ENCODE data around the gene LY6G6C. TPM values are rescaled to one million over a fixed set of nuclear protein-coding genes. Genes with fewer than 3 reads are reported as not detected.

LY6G6C gene, protein sequence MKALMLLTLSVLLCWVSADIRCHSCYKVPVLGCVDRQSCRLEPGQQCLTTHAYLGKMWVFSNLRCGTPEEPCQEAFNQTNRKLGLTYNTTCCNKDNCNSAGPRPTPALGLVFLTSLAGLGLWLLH
- 0.24 TPM in 1 of 2 replicates, not detected in the other for total RNA-seq (2021)
- long read RNA-seq = 0 reads

DNA sequence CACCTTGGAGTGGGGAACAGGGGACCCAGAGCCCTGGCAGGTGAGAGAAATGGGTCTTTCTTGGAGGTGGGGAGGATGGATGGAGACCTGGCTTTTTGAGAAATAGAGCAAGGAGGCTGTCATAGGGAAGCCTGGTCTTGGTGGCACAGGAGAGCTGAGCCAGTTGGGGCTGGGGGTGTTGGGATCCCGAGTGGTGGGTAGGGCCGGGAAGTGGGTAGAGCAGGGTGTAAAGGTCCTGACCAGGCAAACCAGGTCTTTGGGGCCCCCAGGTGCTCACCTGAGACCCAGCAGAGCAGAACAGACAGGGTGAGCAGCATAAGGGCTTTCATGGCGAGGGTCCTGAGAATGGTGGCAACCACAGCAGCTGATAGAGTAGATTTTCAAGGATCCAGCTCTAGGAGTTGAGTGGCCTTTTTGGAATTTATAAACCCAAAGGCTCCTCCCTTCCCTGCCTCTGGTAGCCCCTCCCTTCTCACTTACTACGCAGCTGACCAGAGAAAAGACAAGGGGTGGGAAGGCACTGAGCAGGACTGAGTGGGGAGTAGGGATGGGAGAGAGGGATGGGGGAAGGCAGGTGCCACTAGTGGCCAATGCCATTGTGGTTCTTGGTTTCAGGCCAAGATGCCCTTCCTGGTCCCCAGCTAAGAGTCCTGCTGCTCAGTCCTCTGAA is at the start of gene LY6G6C:
LY6G6C (minus strand) TSS at position 396 of the 670 bp plus-strand sequence; CDS start at position 329, 67 bp downstream.
- TF ChIP-seq, protein P1, sequence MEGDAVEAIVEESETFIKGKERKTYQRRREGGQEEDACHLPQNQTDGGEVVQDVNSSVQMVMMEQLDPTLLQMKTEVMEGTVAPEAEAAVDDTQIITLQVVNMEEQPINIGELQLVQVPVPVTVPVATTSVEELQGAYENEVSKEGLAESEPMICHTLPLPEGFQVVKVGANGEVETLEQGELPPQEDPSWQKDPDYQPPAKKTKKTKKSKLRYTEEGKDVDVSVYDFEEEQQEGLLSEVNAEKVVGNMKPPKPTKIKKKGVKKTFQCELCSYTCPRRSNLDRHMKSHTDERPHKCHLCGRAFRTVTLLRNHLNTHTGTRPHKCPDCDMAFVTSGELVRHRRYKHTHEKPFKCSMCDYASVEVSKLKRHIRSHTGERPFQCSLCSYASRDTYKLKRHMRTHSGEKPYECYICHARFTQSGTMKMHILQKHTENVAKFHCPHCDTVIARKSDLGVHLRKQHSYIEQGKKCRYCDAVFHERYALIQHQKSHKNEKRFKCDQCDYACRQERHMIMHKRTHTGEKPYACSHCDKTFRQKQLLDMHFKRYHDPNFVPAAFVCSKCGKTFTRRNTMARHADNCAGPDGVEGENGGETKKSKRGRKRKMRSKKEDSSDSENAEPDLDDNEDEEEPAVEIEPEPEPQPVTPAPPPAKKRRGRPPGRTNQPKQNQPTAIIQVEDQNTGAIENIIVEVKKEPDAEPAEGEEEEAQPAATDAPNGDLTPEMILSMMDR (conservative IDR thresholded peaks at IDR 0.05) = no peak
- no peak within 1 kb of the TSS for H3K14ac ChIP-seq (ENCODE audit: insufficient read depth, low read length)
- H2BK120ac ChIP-seq (ENCODE audit: low read depth, low read length, poor library complexity, severe bottlenecking) = no peak within 1 kb of the TSS
- no peaks in the 10 kb centered on the region for H3K23me2 ChIP-seq (ENCODE audit: insufficient read length, low read depth, low read length, poor library complexity, severe bottlenecking)
- no peaks in the 10 kb centered on the region for H3K9me3 ChIP-seq (ENCODE audit: control insufficient read depth, low read depth, low read length)
- no peaks in the 10 kb centered on the region for H3K27me3 ChIP-seq (ENCODE audit: insufficient read depth, low read length)
- H2AK5ac ChIP-seq (ENCODE audit: insufficient read length, low read length) = no peak within 1 kb of the TSS
- H4K20me1 ChIP-seq (ENCODE audit: control insufficient read depth, insufficient read depth, insufficient read length) = no peaks in the 10 kb centered on the region
- Mint-ChIP-seq H3K36me3 (ENCODE audit: insufficient read depth in 1 of 3, low read depth in 3 of 3) (peaks cover 0 to 11% (median 10%) of the 10 kb centered on the region in 3 experiments; a peak in 5 of 7 replicates), H3K4me1 (peaks cover 19 to 23% of the 10 kb centered on the region in 2 experiments), H3K4me3 (no peak within 1 kb of the TSS), H3K9me3 (no peaks in the 10 kb centered on the region), H3K27me3 (ENCODE audit: low read depth) (no peaks in the 10 kb centered on the region), H3K27ac (no peak within 1 kb of the TSS)
- H2BK5ac ChIP-seq (ENCODE audit: insufficient read length, low read length) = no peak within 1 kb of the TSS
- H2BK20ac ChIP-seq (ENCODE audit: low read depth, low read length, poor library complexity, severe bottlenecking) = no peak within 1 kb of the TSS
- no peak within 1 kb of the TSS for H2AFZ ChIP-seq (ENCODE audit: low read length)
- H3K4me1 ChIP-seq (ENCODE audit: insufficient read depth, low read length) = peaks cover 6% of the 10 kb centered on the region; the same call in 1 of the 2 replicates
- H3T11ph ChIP-seq (ENCODE audit: low read length) = no peak within 1 kb of the TSS
- H3K79me1 ChIP-seq (ENCODE audit: insufficient read depth, low read depth, low read length, poor library complexity, severe bottlenecking) = no peaks in the 10 kb centered on the region
- no peak within 1 kb of the TSS for H4K5ac ChIP-seq (ENCODE audit: insufficient read length, low read depth, low read length)
- no peak within 1 kb of the TSS for H3K4ac ChIP-seq (ENCODE audit: low read depth, low read length)
- no peak within 1 kb of the TSS for H3K27ac ChIP-seq (ENCODE audit: insufficient read length, low read depth, low read length)
- no peak within 1 kb of the TSS for H2BK15ac ChIP-seq (ENCODE audit: low read depth, low read length)
- no peak within 1 kb of the TSS for H3K4me2 ChIP-seq (ENCODE audit: insufficient read depth, insufficient read length, low read length)
- H3K18ac ChIP-seq (ENCODE audit: insufficient read length, low read depth, low read length) = no peak within 1 kb of the TSS
- no peak within 1 kb of the TSS for H3K56ac ChIP-seq (ENCODE audit: insufficient read length, low read depth, low read length)
- no peak within 1 kb of the TSS for H4K91ac ChIP-seq (ENCODE audit: insufficient read length, low read depth, low read length)
- no peak within 1 kb of the TSS for H2BK12ac ChIP-seq (ENCODE audit: insufficient read length, low read depth, low read length)
- no peak within 1 kb of the TSS for H4K8ac ChIP-seq (replicated peaks; ENCODE audit: insufficient read length, low read depth, low read length)
- H3K23ac ChIP-seq (ENCODE audit: insufficient read length, low read depth, low read length) = no peak within 1 kb of the TSS
- WGBS (ENCODE audit: extremely low coverage, insufficient read length, low lambda C conversion rate) = no CpG with 5 or more reads among the region's 4 CpGs
- DNase-seq = no peak
- no peak within 1 kb of the TSS for H3K9ac ChIP-seq (ENCODE audit: extremely low read depth, insufficient read length, low read length)
- no peaks in the 10 kb centered on the region for H3K79me2 ChIP-seq (ENCODE audit: insufficient read depth, low read length)

Measured in H9 (cell line).